ENCODE data around the gene BAIAP3.
"Not testable (repeated sequence)": the region's sequence is repeated elsewhere in the genome, so short reads cannot be mapped to it uniquely, and the experiment has no call there.

BAIAP3 gene, protein sequence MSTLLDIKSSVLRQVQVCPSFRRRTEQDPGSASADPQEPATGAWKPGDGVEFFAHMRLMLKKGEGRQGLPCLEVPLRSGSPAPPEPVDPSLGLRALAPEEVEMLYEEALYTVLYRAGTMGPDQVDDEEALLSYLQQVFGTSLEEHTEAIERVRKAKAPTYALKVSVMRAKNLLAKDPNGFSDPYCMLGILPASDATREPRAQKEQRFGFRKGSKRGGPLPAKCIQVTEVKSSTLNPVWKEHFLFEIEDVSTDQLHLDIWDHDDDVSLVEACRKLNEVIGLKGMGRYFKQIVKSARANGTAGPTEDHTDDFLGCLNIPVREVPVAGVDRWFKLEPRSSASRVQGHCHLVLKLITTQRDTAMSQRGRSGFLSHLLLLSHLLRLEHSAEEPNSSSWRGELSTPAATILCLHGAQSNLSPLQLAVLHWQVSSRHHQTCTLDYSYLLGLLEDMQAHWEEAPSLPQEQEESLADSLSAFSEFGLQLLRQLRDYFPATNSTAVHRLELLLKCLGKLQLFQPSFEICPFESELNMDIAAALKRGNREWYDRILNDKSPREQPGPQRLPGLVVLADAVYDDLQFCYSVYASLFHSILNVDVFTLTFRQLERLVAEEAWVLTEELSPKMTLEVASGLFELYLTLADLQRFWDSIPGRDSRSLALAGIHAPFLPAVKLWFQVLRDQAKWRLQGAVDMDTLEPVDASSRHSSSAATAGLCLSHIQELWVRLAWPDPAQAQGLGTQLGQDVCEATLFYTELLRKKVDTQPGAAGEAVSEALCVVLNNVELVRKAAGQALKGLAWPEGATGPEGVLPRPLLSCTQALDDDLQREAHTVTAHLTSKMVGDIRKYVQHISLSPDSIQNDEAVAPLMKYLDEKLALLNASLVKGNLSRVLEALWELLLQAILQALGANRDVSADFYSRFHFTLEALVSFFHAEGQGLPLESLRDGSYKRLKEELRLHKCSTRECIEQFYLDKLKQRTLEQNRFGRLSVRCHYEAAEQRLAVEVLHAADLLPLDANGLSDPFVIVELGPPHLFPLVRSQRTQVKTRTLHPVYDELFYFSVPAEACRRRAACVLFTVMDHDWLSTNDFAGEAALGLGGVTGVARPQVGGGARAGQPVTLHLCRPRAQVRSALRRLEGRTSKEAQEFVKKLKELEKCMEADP

DNA sequence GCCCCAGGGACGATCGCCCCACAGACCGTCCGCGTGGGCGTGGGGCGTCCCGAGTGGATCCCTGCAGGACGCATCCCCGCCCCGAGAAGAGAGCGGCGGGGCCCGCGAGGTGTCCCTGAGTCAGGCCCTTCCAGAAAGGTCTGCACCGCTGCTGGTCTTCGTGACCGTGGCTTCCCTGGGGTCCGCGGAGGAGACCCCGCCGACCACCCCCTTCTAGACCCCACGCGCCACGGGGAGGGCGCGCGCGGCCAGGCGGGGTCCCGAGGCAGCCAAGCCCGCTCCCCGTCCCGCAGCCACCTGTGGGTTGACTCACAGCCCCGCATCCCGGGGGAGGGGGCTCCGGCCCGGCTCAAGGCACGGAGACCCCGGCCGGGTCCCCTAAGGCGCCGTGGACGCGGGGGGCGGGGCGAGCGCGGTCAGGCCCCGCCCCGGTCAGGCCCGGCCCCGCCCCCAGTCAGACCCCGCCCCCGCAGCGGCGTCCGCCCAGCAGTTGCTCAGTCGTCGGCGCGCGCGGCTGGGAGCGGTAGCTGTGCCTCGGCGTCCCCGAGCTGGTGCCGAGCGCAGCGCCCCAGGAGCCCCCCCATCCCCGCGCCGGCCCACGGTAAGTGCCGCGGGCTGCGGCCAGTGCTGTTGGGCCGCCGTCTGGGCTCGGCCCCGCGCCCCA, at the start of gene BAIAP3:
TSS of gene BAIAP3 (plus strand) at position 497 of the 664 bp plus-strand sequence. CDS start 4,905 bp downstream, outside the sequence.
- no peak for DNase-seq

DNA sequence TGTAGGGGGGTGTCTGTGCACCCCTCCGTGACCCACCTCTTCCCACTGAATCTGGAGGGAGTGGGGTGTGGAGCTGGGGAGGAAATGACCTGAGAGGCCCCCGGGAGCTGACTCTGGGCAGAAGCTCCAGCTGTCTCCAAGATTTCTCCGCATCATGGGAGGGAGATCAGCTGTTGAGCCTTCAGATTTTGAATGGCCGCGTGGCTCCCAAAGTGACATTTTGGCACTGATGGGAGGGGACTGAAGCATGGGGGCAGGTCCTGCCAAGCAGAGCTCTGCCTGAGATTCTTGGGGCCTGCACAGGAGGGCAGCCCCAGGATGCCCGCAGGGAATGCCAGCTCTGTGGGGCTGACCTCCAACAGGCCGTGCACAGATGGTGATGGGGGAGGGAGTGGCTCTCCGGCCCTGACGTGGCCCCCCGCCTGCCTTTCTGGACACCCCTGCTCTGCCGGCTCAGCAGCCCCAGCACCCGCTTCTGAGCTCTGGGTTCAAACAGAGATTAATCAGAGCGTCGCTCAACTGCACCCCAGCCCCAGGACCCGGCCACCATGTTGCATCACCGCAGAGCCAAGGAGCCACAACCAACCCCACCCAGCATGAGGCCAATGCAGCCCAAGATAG, 49.3 kb upstream of the BAIAP3 start:
- DNase-seq: no peak

DNA sequence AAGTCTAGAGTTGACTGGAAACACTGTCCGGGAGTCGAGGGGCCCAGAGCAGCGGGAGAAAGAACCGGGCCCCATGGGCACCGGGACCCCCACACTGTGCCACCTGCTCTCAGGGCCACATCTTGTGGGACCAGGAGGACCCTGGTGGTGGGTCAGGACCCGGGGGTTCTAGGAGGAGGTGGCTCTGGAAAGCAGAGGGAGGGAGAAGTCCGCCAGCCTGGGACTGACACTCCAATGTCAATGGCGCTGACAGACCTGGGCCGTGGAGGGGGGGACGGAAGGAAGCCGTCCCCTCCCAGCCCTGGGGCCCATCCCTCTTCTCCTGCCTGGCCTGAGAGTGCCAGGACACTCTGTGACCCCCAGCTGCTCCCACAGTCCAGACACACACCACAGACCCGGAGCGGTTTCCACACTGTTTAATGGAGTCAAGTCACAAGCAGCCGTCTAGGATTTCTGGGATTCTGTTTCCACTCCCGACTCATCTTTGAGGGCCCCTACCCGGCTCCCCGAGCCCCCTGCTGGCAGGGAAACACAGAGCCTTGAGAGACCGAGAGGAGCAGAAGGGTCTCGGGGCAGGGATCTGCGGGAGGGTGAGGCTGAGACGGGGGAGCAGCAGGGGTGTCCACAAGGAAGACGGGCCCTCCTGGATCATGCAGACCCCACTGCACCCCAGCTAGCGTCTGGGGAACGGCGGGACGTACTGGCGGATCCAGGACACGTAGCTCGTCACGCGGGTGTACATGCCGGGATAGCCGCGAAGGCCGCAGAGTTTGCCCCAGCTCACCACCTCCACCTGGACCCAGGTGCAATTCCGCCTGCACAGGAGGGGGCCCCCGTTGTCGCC, 47.6 kb upstream of the BAIAP3 start:
- DNase-seq: no peak

DNA sequence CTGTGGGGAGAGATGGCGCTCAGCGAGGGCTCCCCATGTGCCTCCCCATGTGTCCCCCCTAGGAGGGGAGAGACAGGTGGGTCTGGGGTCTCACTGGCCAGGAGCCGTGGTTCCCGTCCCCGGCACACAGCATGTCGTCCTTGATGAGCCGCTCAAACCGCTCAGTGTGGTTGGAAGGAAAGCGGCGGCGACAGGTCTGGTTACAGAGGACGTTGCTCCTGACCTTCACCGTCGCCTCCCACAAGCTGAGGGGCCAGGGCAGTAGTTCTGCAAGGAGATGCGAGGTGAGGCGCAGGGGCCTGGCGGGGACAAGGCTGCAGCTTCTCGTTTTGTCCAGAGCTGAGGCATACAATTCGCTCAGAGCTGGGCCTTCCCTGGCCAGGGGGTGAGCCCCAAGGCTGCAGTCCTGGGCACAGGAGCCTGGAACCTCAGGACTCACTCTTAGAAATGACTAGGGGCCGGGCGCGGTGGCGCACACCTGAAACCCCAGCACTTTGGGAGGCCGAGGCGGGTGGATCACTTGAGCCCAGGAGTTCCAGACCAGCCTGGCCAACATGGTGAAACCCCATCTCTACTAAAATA, 46.8 kb upstream of the BAIAP3 start:
- DNase-seq: no peak

DNA sequence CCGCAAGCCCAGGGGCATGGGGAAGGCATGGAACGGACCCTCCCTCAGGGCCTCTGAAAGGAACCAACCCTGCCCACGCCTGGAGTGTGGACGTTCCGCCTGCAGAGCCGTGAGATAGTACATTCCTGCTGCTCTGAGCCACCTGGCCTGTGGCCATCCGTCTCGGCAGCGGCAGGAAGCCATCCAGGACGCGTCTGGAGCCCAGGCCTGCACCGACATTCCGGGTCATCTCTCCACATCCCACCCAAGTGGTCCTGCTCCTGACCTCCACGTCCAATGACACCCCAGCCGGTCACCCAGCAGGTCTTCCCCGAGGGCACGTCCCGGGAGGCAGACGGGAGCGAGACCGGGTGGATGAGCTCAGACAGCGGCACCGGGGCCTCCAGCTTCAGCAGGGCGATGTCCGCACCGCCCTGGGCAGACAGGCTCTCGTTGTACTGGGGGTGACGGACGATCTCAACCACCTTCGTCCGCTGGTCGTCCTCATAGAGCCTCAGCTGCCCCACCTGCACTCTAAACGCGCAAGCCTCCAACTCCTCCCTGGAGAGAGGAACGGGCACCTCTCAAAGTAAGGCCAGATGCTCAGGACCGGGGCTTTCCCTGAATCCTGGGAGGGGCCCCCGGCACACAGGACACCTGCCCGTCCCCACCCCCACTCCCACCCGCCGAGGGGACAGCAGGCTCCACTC, 45.3 kb upstream of the BAIAP3 start:
- DNase-seq: no peak

DNA sequence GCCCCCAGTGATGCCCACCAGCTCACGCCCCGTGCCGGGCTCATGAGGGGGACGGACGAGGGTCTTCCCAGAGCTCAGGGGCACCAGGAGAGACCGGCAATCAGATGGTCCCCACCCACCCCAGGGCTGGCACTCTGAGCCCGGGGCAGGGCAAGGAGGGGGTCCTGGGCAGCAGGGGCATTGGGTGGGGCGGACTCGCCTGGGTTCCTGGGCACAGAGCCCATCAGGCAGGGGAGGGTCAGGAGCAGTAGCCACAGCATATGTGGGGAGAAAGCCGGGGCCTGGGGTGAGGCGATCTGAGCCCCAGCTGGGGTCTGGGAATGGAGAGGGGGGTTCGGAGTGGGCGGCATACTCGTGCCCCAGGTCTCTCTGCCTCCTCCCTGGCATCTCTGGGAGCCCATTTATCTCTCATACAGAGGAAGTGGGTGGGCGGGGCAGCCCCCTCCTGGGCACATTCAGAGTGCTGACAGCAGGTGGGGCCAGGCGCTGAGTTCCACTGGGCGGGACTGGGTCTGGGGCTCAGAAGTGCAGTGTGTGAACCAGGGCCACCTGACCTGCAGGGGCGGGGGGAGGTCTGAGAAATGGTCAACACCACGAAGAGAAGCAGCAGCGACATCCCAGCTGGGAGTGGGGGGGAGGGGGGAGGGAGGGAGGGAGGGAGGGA, 44.5 kb upstream of the BAIAP3 start:
- DNase-seq: no peak

DNA sequence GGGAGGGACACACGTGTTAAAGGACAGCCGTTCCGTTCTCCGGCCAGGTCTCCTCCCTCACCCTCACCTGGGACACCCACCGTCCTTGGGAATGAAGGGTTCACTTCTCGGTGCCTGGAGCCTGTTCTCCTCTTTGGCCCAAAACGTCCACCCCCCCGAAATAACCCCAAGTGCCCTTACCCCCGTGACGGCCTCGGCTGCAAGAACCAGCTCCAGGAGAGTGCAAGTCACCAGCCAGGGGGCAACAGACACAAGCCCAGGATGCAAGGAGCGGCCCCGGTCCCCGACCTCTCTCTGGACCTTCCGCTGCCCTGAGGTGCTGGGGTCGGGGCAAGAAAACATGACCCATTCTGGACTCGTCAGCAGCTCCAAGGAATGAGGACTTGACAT, 44.0 kb upstream of the BAIAP3 start:
- DNase-seq: no peak

DNA sequence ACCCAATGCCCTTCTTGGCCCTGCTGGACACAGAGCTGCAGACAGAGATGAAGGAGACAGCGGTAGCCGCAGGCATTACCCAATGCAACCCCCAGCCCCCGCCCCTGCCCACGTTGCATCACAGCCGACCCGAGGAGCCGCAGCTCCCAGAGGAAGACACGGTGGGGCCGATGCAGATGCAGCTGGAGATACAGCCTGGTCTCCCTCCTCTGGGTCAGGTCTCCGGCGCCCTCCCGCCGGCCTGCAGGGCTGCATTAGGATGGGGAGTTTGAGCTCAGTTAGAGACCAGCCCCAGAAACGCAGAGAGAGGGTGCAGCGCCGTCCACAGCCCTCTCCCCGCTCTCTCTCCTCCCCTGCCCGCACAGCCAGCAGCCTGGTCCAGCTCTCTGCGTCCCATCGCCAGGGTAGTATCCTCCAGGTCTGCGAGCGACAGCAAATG, 43.4 kb upstream of the BAIAP3 start:
- no peak for DNase-seq

DNA sequence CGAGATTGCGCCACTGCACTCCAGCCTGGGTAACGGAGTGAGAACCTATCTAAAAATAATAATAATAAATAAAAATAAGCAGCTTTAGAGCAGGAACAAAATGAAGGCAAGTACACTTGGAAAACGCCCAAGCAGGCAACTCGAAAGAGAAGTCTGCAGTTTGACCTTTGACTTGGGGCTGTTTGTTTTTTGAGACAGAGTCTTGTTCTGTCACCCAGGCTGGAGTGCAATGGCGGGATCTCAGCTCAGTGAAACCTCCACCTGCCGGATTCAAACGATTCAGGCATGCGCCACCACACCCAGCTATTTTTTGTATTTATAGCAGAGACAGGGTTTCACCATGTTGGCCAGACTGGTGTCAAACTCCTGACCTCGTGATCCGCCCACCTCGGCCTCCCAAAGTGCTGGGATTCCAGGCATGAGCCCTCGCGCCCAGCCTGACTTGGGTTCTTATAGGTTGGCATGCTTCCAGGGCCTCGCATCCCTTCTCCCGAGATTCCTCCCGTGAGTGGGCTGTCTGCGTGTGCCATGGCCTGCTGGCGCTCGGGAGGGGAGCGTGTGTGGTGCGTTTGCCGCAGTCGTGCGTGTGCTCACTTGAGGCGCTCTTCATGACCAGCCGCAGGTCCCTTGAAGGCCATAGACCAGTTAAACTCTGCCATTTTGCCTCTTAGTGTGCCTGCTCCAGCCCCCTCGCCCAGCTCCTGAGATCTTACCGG, 42.4 kb upstream of the BAIAP3 start:
- DNase-seq: no peak

DNA sequence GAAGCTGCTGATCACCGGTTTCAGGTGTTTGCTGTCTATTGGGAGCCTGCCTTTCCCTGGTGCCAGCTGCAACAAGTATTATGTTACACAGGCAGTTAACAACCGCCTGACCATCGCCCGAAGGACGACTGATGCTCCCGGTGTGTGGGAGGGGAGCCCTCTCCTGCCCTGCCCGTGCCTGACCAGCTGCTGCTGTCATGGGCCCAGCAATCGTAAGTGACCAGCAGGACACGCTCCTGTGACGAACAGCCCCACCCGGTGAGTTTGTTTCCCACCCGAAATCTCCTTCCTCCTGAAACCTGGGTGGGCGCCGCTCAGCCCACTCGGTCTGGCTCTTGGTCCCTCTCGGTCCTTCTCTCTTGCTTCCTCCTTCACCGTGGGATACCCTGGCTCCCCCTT, 41.9 kb upstream of the BAIAP3 start:
- no peak for DNase-seq

DNA sequence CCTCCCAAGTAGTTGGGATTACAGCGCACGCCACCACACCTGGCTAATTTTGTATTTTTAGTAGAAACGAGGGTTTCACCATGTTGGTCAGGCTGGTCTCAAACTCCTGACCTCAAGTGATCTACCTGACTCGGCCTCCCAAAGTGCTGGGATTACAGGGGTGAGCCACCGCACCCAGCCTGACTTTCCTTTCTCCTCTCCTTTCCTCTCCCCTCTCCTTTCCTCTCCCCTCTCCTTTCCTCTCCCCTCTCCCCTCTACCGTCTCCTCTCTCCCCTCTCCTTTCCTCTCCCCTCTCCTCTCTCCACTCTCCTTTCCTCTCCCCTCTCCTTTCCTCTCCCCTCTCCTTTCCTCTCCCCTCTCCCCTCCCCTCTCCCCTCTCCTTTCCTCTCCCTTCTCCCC, 41.2 kb upstream of the BAIAP3 start:
- DNase-seq: not testable (repeated sequence)

DNA sequence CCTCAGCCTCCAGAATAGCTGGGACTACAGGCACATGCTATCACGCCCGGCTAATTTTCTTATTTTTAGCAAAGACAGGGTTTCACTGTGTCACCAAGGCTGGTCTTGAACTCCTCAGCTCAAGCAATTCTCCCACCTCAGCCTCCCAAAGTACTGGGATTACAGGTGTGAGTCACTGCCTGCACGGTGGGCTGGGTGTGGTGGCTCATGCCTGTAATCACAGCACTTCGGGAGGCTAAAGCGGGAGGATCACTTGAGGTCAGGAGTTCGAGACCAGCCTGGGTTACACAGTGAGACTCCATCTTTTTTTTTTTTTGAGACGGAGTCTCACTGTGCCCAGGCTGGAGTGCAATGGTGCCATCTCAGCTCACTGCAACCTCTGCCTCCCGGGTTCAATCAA, 40.6 kb upstream of the BAIAP3 start:
- DNase-seq: not testable (repeated sequence)

DNA sequence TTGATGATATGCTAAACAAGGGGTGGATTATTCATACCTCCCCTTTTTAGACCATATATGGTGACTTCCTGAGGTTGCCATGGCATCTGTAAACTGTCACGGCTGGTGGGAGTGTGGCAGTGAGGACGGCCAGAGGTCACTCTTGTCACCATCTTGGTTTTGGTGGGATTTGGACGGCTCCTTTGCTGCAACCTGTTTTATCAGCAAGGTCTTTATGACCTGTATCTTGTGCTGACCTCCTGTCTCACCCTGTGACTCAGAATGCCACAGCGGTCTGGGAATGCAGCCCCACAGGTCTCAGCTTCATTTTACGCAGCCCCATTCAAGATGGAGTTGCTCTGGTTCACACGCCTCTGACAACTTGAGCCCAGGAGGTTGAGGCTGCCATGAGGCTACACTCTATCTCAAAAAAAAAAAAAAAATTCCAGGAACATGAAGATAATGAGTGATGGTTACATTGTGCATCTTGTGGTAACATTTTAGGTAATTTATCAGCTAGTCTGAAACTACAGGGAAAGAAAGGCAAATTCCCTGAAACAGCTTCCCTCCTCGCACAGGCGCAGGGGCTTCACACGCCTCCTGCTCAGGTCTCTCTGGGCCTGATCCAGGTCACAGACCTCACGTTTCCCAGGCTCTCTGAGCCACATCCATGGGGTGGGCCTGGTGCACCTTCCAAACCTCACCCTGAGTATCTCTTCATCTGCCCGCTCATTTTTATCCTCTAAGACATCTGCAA, 39.4 kb upstream of the BAIAP3 start:
- DNase-seq: no peak

DNA sequence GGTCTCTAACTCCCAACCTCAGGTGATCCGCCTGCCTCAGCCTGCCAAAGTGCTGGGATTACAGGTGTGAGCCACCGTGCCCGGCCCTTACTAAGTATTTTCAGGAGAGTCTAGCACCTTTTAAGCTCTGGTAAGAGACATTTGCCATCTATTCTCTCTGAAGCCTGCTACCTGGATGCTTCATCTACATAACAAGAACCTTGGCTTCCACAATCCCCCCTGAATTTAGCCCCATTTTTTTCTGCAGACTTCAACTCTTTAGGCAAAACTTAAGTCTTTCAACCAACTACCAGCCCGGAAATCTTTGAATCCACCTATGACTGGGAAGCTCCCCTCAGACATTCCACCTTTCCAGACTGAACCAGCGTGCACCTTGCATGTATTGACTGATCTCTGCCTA, 38.0 kb upstream of the BAIAP3 start:
- DNase-seq: no peak

DNA sequence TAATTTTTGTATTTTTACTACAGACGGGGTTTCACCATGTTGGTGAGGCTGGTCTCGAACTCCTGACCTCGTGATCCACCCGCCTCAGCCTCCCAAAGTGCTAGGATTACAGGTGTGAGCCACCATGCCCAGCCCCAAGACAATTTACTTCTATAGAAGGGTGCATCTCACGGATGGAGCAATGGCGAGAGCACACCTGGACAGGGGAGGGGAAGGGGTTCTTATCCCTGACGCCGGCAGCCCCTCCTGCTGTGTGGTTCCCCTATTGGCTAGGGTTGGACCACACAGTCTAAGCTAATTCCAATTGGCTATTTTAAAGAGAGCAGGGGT, 36.8 kb upstream of the BAIAP3 start:
- not testable (repeated sequence) for DNase-seq

DNA sequence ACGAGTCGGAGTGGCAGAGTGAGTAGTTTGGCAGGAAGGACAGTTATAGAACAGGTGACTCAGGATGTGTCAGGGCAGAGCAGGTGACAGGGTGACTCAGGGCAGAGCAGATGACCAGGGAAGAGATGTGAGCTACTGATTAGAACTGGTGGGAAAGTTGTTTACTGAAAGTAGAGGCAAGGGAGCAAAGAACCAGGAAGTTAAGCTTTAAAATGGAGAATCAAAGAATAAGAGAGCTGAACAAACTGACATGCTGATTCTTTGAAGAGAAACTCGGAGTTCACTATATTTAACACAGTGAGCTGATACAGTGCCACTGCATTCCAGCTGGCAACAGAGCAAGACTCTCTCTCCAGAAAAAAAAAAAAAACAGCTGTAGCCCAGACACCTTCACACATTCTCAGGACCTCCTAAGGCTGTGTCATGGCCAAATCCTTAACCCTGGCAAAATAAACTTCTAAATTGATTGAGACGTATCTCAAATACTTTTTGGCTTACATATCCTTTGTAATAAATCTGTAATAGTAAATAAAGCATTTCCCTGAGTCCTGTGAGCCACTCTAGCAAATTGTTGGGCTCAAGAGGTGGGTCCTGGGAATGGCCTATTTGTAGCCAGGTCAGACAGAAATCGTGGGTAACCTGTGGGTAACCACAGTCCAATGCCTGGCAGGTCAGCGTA, 36.3 kb upstream of the BAIAP3 start:
- DNase-seq: no peak

DNA sequence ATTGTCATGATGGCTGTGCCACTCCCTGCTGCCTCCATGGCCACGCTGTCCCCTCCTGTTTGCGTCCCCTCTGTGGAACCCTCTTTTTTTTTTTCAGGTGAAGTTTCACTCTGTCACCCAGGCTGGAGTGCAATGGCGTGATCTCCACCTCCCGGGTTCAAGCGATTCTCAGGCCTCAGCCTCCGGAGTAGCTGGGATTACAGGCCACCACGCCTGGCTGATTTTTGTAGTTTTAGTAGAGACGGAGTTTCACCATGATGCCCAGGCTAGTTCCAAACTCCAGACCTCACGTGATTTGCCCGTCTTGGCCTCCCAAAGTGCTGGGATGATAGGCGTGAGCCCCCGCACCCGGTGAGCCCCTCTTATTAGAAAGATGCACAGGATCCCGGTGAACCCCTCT, 35.0 kb upstream of the BAIAP3 start:
- no peak for DNase-seq

Data from GF-D8 (cell line).